ENCODE measurements around the gene IGFBP6.
"Not testable (repeated sequence)": the region's sequence is repeated elsewhere in the genome, so short reads cannot be mapped to it uniquely, and the experiment has no call there.

Gene IGFBP6

GRCh38 chr12:53098354-53098981 lies 1.0 kb downstream of the IGFBP6 start:
- no peak for FAIRE-seq

GRCh38 chr12:53099071-53099882 lies 1.8 kb downstream of the IGFBP6 start:
- peak; percentile 99 for FAIRE-seq

GRCh38 chr12:53100466-53101151 lies 3.1 kb downstream of the IGFBP6 start:
- no peak for FAIRE-seq

- FAIRE-seq: no peak
These were observed 3.8 kb downstream of the IGFBP6 start for GRCh38 chr12:53101266-53101665.

- no peak for FAIRE-seq
These were observed 4.7 kb downstream of the IGFBP6 start for GRCh38 chr12:53101931-53102781.

GRCh38 chr12:53102883-53103807 lies 5.7 kb downstream of the IGFBP6 start, which contains the start of gene SOAT2:
Gene SOAT2 (plus strand): TSS chr12:53103486. CDS start chr12:53103578, 92 bp downstream.
- FAIRE-seq: no peak

GRCh38 chr12:53103860-53104305 lies 6.4 kb downstream of the IGFBP6 start:
- no peak for FAIRE-seq

- FAIRE-seq: no peak
These were observed 7.8 kb downstream of the IGFBP6 start for GRCh38 chr12:53105256-53105655.

GRCh38 chr12:53105712-53106439 lies 8.4 kb downstream of the IGFBP6 start:
- FAIRE-seq: no peak

- no peak for FAIRE-seq
These were observed 9.7 kb downstream of the IGFBP6 start for GRCh38 chr12:53107122-53107521.

GRCh38 chr12:53112431-53112830 lies 15.0 kb downstream of the IGFBP6 start:
- FAIRE-seq: not testable (repeated sequence)

GRCh38 chr12:53113136-53113705 lies 15.8 kb downstream of the IGFBP6 start:
- FAIRE-seq: no peak

- FAIRE-seq: no peak
These were observed 16.5 kb downstream of the IGFBP6 start for GRCh38 chr12:53113951-53114350.

GRCh38 chr12:53115112-53115890 lies 17.8 kb downstream of the IGFBP6 start:
- no peak for FAIRE-seq

GRCh38 chr12:53115891-53116648 lies 18.6 kb downstream of the IGFBP6 start:
- no peak for FAIRE-seq

- FAIRE-seq: no peak
These were observed 21.4 kb downstream of the IGFBP6 start for GRCh38 chr12:53118751-53119300.

- no peak for FAIRE-seq
These were observed 23.4 kb downstream of the IGFBP6 start for GRCh38 chr12:53120685-53121525.
